Suprapubic skin (tissue), 4 donors: ENCODE measurements around the gene ERCC3.

Experiments
- CTCF ChIP-seq, 2 donors: fragments of 200-600 bp in 1 of 2; fragments of 450-650 bp in 1 of 2; sonication (generic) in 1 of 2; IDR thresholded peaks; one replicate each; pipeline ENCODE4 v1.5.1; 2016 to 2019; ENCODE audit warnings: antibody characterized with exemption in 2 of 2, mild to moderate bottlenecking in 1 of 2, moderate library complexity in 1 of 2
- EP300 ChIP-seq: sonication (generic); formaldehyde crosslinking; IDR thresholded peaks from one replicate; pipeline ENCODE4 v1.6.1; 2017; ENCODE audit warnings: antibody characterized with exemption
- POLR2A ChIP-seq, 2 donors: fragments of 450-650 bp; IDR thresholded peaks; one replicate each; pipeline ENCODE4 v1.6.1; 2017; ENCODE audit warnings: antibody characterized with exemption in 2 of 2, mild to moderate bottlenecking in 2 of 2, moderate library complexity in 2 of 2
- POLR2AphosphoS5 ChIP-seq, 3 donors: sonication (generic); formaldehyde crosslinking; IDR thresholded peaks; one replicate each; pipeline ENCODE4 v1.6.1; 2017; ENCODE audit warnings: antibody characterized with exemption in 3 of 3

- no peak for TF ChIP-seq EP300
- TF ChIP-seq POLR2AphosphoS5 (IDR thresholded peaks at IDR 0.05): no peak
- no peak for TF ChIP-seq CTCF (IDR thresholded peaks at IDR 0.05)
- TF ChIP-seq POLR2A (IDR thresholded peaks at IDR 0.05): no peak
Observed at GRCh38 chr2:127343277-127343676, 49.3 kb upstream of the ERCC3 start.
